Right atrium auricular region (tissue), 2 donors: Measurements from ENCODE around the gene ULBP2. TPM values are rescaled to one million over a fixed set of nuclear protein-coding genes. Genes with fewer than 3 reads are reported as not detected.

Experiments used
- DNase-seq: peaks from one replicate; pipeline ENCODE4 v3.0.0-alpha.2; 2019; ENCODE audit warnings: low spot score
- H3K27ac ChIP-seq, 2 donors: fragments of 200-600 bp; sonication (generic); 1 replicate in 1 of 2; 2 replicates in 1 of 2; pipeline ENCODE4 v1.5.1; 2016 to 2019
- H3K27me3 ChIP-seq, 2 donors: fragments of 200-600 bp; sonication (generic); one replicate each; pipeline versions ENCODE4 v1.5.1 to v1.6.0; 2017 to 2019
- H3K36me3 ChIP-seq: fragments of 200-600 bp; sonication (generic); one replicate; pipeline ENCODE4 v1.5.1; 2016
- H3K4me1 ChIP-seq, 2 donors: fragments of 200-600 bp; sonication (generic); one replicate each; pipeline versions ENCODE4 v1.5.1 to v1.6.0; 2017 to 2019
- H3K4me3 ChIP-seq, 2 donors: fragments of 200-600 bp; sonication (generic); 1 replicate in 1 of 2; 2 replicates in 1 of 2; pipeline ENCODE4 v1.5.1; 2017 to 2019; ENCODE audit warnings: mild to moderate bottlenecking in 1 of 2, moderate library complexity in 1 of 2
- H3K9me3 ChIP-seq, 2 donors: fragments of 200-600 bp; sonication (generic); one replicate each; pipeline ENCODE4 v1.5.1; 2019
- total RNA-seq, 2 donors: library from RNA; depleted of rRNA; stranded (reverse); fragments of >200 nt; gene quantifications; one replicate each; pipeline ENCODE4 v1.1.0, GENCODE V29; 2016
- TF ChIP-seq, protein P1 (sequence below), 2 donors: fragments of 200-600 bp; sonication (generic); IDR thresholded peaks; one replicate each; pipeline ENCODE4 v1.5.1; 2019; ENCODE audit warnings: antibody characterized with exemption in 2 of 2

ULBP2 gene
- total RNA-seq, 2 donors from 2014 or later, result 0.82 to 2.4 TPM

GRCh38 chr6:149901444-149902140 lies 40.2 kb upstream of the ULBP2 start:
- peaks cover 0 to 28% of the 10 kb centered on the region in 2 donors for H3K4me1 ChIP-seq
- H3K27ac ChIP-seq, result no peak overlapping the region
- TF ChIP-seq, protein P1, sequence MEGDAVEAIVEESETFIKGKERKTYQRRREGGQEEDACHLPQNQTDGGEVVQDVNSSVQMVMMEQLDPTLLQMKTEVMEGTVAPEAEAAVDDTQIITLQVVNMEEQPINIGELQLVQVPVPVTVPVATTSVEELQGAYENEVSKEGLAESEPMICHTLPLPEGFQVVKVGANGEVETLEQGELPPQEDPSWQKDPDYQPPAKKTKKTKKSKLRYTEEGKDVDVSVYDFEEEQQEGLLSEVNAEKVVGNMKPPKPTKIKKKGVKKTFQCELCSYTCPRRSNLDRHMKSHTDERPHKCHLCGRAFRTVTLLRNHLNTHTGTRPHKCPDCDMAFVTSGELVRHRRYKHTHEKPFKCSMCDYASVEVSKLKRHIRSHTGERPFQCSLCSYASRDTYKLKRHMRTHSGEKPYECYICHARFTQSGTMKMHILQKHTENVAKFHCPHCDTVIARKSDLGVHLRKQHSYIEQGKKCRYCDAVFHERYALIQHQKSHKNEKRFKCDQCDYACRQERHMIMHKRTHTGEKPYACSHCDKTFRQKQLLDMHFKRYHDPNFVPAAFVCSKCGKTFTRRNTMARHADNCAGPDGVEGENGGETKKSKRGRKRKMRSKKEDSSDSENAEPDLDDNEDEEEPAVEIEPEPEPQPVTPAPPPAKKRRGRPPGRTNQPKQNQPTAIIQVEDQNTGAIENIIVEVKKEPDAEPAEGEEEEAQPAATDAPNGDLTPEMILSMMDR (IDR thresholded peaks at IDR 0.05), result no peak
- no peak overlapping the region for H3K4me3 ChIP-seq
- H3K9me3 ChIP-seq, result no peaks in the 10 kb centered on the region
- no peaks in the 10 kb centered on the region for H3K36me3 ChIP-seq
- DNase-seq, result peak; percentile 32
- no peaks in the 10 kb centered on the region for H3K27me3 ChIP-seq

DNA sequence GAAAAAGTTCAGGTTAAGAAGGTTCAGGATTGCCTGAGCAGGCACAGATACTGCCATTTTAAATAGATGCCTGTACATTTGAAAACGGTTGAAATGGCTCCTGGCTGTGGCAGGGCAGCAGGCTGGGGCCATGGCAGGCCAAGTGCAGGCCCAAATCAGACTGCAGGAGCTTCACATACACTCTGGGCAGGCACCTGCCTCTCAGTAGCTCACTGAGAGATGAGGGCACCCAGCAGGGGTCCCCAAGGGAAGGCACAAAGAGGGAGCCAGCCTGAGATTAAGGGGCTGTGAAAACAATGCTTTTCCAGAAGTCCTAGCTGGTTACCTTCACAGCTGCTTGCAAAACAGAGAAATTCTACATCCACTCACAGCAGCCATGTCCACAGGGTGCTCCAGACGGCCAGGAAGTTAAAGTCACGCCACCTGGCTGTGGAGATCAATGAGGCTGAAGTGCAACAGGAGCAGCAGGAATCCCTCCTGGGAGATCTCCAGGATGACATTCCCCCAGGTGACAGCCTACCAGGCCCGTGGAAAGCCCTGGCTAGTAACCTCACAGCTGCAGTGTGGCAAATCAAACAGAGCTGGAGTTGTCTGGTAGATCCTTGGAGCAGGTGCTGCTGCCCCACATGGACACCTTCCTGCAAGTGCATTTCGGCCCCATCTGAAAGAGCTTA lies 37.7 kb upstream of the ULBP2 start:
- H3K4me3 ChIP-seq, result no peak overlapping the region
- no peak overlapping the region for H3K27ac ChIP-seq
- peaks cover 0 to 12% of the 10 kb centered on the region in 2 donors for H3K4me1 ChIP-seq
- DNase-seq, result peak; percentile 36
- H3K36me3 ChIP-seq, result no peaks in the 10 kb centered on the region
- H3K9me3 ChIP-seq, result no peaks in the 10 kb centered on the region
- TF ChIP-seq, protein P1 (IDR thresholded peaks at IDR 0.05), result no peak
- no peaks in the 10 kb centered on the region for H3K27me3 ChIP-seq

GRCh38 chr6:149904661-149905370 lies 37.0 kb upstream of the ULBP2 start:
- Histone ChIP-seq H3K27me3 (no peaks in the 10 kb centered on the region), H3K27ac (no peak overlapping the region), H3K36me3 (no peaks in the 10 kb centered on the region), H3K4me1 (peaks cover 0 to 12% of the 10 kb centered on the region in 2 donors), H3K4me3 (no peak overlapping the region), H3K9me3 (no peaks in the 10 kb centered on the region)
- DNase-seq, result peak; percentile 48
- TF ChIP-seq, protein P1 (IDR thresholded peaks at IDR 0.05), result no peak

DNA sequence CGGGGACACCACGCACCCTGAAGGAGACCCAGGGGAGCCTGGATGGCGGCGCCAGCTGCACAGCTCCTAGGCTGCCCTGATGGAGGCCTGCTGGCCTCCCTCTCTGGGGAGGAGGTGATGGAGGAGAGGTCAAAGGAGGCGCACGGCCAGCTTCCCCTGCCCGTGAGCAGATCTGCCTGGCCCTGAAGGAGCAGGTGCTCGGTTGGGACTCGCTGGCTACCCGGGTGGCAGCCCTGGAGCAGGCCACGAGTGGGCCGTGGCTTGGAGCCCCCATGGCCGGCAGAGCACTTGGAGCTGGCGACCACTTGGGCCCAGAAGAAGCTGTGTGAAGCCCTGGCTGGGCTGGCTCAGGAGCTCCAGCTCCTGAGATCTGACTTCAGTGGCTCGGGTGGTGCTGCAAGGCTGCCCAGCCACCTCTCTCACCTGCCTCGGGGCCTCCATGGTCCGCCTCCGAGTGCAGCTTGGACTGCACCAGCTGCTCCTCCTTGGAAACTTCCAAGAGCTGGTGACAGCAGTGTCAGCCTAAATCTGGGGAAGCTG lies 36.4 kb upstream of the ULBP2 start:
- H3K9me3 ChIP-seq, result no peaks in the 10 kb centered on the region
- TF ChIP-seq, protein P1 (IDR thresholded peaks at IDR 0.05), result no peak
- no peak overlapping the region for H3K4me3 ChIP-seq
- peaks cover 0 to 12% of the 10 kb centered on the region in 2 donors for H3K4me1 ChIP-seq
- H3K36me3 ChIP-seq, result no peaks in the 10 kb centered on the region
- DNase-seq, result peak; percentile 32
- H3K27me3 ChIP-seq, result no peaks in the 10 kb centered on the region
- H3K27ac ChIP-seq, result no peak overlapping the region

DNA sequence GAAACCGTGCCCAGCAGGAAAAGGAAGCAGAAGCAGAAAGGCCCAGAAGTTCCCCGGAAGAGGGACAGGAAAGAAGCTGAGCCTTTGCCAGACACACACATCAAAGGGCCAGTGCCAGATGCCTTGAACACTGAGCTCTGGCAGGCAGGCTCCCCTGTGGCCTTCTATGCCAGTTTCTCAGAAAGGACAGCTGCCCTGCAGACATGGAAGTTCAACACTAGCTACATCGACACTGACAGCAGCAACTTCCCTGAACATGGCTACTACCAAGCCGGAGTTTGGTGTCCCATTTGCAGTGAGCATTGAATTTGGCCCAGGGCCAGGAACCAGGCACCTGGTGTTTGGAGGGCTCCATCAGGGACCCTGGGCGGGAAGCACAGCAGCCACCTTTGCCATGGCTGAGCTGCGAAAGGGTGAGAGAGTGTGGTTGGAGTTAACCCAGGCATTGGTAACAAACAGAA lies 35.9 kb upstream of the ULBP2 start:
- TF ChIP-seq, protein P1 (IDR thresholded peaks at IDR 0.05), result no peak
- no peaks in the 10 kb centered on the region for H3K27me3 ChIP-seq
- no peaks in the 10 kb centered on the region for H3K9me3 ChIP-seq
- peaks cover 0 to 9% of the 10 kb centered on the region in 2 donors for H3K4me1 ChIP-seq
- no peak overlapping the region for H3K27ac ChIP-seq
- peak; percentile 40 for DNase-seq
- H3K4me3 ChIP-seq, result no peak overlapping the region
- H3K36me3 ChIP-seq, result no peaks in the 10 kb centered on the region
